ENCODE measurements around the gene PMFBP1.
A peak's percentile ranks its signal among the peaks of the same experiment; 100 is the strongest.

Gene PMFBP1

GRCh38 chr16:72203401-72203800 lies 31.4 kb upstream of the PMFBP1 start:
- intact Hi-C loops (cut with DNase I; ENCODE audit: low total_unique reads) = no loop called here
- TF ChIP-seq CTCF (IDR thresholded peaks at IDR 0.05) = no peak
- Histone ChIP-seq H3K4me1 (peaks cover 0 to under 1% (median under 1%) of the 10 kb centered on the region in 4 donors), H3K27me3 (peaks cover 0 to 3% of the 10 kb centered on the region in 2 donors), H3K36me3 (no peaks in the 10 kb centered on the region), H3K4me3 (no peak overlapping the region), H3K9me3 (no peaks in the 10 kb centered on the region), H3K27ac (peak overlapping the region in 1 of 2 donors; percentile 33)
- peak; percentile 47 to 69 for DNase-seq

- peaks cover 0 to 12% (median 3%) of the 10 kb centered on the region in 4 donors for H3K4me1 ChIP-seq
- no peak overlapping the region for H3K27ac ChIP-seq
- intact Hi-C loops (cut with DNase I; ENCODE audit: low total_unique reads) = no loop called here
- H3K9me3 ChIP-seq = no peaks in the 10 kb centered on the region
- no peaks in the 10 kb centered on the region for H3K36me3 ChIP-seq
- peaks cover 0 to 3% of the 10 kb centered on the region in 2 donors for H3K27me3 ChIP-seq
- no peak for TF ChIP-seq CTCF (IDR thresholded peaks at IDR 0.05)
- no peak for DNase-seq
- no peak overlapping the region for H3K4me3 ChIP-seq
These were observed 30.1 kb upstream of the PMFBP1 start for GRCh38 chr16:72202014-72202413.

- Histone ChIP-seq H3K36me3 (no peaks in the 10 kb centered on the region), H3K4me3 (no peak overlapping the region), H3K9me3 (no peaks in the 10 kb centered on the region), H3K27ac (no peak overlapping the region), H3K4me1 (peaks cover 0 to 12% (median 3%) of the 10 kb centered on the region in 4 donors), H3K27me3 (peaks cover 0 to 3% of the 10 kb centered on the region in 2 donors)
- no peak for DNase-seq
- intact Hi-C loops (cut with DNase I; ENCODE audit: low total_unique reads) = no loop called here
- no peak for TF ChIP-seq CTCF (IDR thresholded peaks at IDR 0.05)
These were observed 29.4 kb upstream of the PMFBP1 start for GRCh38 chr16:72201387-72201786.

GRCh38 chr16:72199761-72200337 lies 27.9 kb upstream of the PMFBP1 start:
- DNase-seq = no peak
- Histone ChIP-seq H3K36me3 (no peaks in the 10 kb centered on the region), H3K9me3 (no peaks in the 10 kb centered on the region), H3K4me1 (peaks cover 0 to 12% (median 3%) of the 10 kb centered on the region in 4 donors), H3K27ac (no peak overlapping the region), H3K4me3 (no peak overlapping the region), H3K27me3 (peaks cover 0 to 3% of the 10 kb centered on the region in 2 donors)
- intact Hi-C loops (cut with DNase I; ENCODE audit: low total_unique reads) = no loop called here
- TF ChIP-seq CTCF (IDR thresholded peaks at IDR 0.05) = no peak

- H3K36me3 ChIP-seq = no peaks in the 10 kb centered on the region
- H3K9me3 ChIP-seq = no peaks in the 10 kb centered on the region
- H3K4me3 ChIP-seq = no peak overlapping the region
- DNase-seq = no peak
- TF ChIP-seq CTCF (IDR thresholded peaks at IDR 0.05) = no peak
- peaks cover 0 to 3% of the 10 kb centered on the region in 2 donors for H3K27me3 ChIP-seq
- H3K4me1 ChIP-seq = peaks cover 0 to 12% (median 3%) of the 10 kb centered on the region in 4 donors
- intact Hi-C loops (cut with DNase I; ENCODE audit: low total_unique reads) = no loop called here
- H3K27ac ChIP-seq = no peak overlapping the region
These were observed 26.8 kb upstream of the PMFBP1 start for GRCh38 chr16:72198771-72199201.
